GM21717 (cell line): ENCODE data around the gene MYMK.

Experiments used
- ATAC-seq: cut with Tn5 transposase; IDR thresholded peaks from one replicate; pipeline ENCODE4 v1.9.1; 2021; ENCODE audit warnings: mild to moderate bottlenecking, moderate library complexity; ENCODE audit not compliant: unreplicated experiment

The MYMK gene

DNA sequence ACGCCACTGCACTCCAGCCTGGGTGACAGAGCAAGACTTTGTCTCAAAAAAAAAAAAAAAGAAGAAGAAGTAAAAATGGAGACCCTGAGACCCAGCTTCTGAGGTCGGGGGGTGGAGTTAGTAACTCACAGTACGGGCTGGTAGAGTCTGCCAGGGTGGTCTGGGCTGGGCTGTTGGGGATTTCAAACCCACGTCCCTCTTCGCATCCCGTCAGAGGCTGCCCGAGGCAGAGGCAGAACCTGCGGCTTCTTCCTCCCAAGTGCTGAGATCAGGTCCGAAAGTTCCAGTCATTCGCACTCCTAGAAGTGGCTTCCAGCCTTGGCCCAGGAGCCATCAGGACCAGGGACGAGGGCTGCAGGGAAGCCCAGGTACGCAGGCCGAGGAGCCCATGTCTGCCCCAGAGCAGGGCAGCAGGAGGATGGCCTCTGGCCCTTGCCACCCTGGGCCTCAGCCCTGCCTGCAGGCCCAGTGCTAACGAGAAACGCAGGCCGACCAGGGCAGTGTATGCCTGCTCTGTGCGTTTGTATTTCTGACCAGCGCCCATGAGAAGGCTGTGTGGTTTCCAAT lies 36.0 kb downstream of the MYMK start:
- no peak for ATAC-seq

DNA sequence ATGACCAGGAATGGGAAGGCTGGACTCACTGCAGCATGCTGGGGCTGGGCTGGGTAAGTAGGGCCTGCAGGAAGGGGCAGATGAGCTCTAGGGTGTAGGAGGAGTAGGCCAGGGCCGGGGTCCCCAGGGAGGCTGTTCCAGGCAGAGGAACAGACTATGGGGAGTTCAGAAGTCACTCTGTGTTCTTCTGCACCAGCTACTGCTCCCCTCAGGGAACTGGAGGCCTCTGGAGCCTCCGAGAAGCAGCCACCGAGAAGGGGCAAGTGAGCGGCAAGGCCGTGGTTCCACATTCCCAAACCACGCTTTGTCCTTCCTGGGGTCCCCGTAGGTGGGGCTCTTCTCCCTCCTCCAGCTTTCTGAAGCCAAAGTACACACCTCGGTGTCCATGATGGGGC lies 37.4 kb downstream of the MYMK start:
- no peak for ATAC-seq

- no peak for ATAC-seq
These were observed 39.1 kb downstream of the MYMK start for GRCh38 chr9:133485531-133486260.

GRCh38 chr9:133484671-133485437 lies 39.9 kb downstream of the MYMK start:
- ATAC-seq: no peak

DNA sequence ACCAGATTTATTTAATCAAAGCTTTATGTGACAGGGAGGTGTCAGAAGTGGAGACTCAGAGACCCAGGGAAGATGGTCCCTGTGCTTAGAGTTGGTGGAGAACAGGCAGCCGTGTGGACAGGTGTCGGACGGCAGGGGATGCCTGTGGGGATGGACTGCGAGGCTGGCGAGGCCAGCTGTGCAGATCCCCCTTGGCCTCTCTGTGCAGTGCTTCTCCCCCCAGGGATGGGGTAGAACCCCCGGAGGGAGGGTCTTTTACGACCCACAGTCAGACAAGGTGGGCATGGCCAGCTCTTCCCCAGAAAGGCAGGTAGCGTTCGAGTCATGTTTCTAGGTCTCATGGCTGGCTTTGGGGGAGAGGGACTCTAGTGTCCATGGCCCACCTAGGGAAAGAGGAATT lies 41.1 kb downstream of the MYMK start:
- ATAC-seq: no peak

- ATAC-seq: peak; percentile 87
These were observed 45.7 kb downstream of the MYMK start, which contains the start of gene SLC2A6 for GRCh38 chr9:133478851-133479711. Gene SLC2A6, minus strand, starts transcription at chr9:133479099. Its CDS starts 40 bp downstream, at chr9:133479059.

DNA sequence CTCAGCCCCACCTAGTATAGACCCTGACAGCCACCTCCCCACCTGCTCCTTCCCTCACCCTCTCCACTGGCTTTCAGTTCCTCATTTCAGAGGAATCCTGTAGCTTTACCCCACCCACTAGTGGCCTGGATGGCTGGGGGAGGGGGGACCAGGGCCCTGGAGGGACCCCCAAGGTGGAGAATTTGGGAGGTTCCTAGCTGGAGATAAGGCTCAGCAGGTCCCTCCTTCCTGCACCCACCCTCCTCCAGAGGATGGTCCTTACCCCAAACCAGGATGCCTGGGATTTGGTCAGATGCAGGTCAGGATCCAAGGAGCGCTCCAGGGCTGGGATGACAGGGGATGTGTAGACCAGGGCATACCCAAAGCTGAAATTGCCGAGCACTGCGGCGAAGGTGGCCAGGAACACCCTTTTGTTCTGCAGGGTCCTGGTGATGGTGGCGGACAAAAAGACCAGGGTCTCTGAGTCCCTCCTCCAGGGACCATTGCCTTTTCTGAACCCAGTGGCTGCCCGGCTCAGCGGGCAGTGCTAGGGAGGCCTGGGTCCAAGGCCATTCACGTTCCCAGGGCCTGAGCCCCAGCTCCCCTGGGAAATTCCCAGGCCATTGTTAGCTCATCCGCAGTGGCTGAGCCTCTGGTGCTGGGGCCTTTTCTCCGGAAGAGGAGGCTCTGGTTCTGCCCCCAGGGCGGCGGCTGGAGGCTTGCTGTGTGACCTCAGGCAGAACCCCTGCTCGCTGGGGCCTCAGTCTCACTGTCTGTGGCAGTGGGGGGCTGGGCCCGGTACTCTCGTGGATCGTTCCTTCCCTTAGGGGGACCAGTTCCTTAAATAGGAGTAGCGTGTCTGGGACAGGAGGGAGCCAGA lies 46.5 kb downstream of the MYMK start:
- ATAC-seq: peak; percentile 49

- no peak for ATAC-seq
These were observed 47.3 kb downstream of the MYMK start for GRCh38 chr9:133477461-133477860.

- ATAC-seq: no peak
These were observed 47.8 kb downstream of the MYMK start for GRCh38 chr9:133476941-133477340.

- ATAC-seq: no peak
These were observed 48.5 kb downstream of the MYMK start for GRCh38 chr9:133476036-133476931.

- no peak for ATAC-seq
These were observed 49.3 kb downstream of the MYMK start for GRCh38 chr9:133475292-133476012.

DNA sequence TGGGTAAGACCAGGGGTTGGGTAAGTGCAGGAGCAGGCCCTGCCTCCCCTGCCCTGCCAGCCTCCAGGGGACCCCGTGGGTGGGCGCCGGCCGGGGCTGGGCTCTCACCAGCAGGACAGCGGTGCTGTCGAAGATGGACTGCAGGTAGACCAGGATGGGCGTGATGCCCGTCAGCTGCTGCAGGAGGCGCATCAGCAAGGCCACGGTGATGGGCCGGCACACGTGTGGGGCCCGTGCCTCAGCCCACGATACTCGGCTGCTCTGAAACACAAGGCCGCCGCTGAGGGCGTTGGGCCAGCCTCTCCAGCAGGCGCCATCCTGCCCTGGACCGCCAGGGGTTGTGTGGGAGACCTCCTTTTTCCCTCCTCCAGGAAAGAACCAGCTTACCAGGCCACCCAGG lies 49.9 kb downstream of the MYMK start:
- no peak for ATAC-seq

DNA sequence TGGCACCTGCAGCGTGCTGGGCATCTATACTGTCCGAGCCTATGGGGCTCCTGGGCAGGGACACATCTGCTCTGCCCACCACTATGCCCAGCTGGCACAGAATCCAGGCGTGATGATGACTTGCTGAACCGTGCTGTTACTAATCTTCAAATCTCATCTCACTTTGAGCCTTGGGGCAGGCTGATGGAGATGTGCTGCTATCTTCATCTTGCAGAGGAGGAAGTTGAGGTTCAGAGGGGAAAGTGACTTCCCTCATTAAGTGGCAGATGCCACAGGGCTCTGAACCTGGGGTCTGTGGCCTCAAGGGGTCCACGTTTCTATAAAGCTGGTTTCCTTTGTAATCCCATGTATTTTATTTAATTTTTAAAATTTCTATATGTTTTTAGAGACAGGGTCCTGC lies 50.5 kb downstream of the MYMK start:
- ATAC-seq: no peak

GRCh38 chr9:133473743-133474142 lies 51.0 kb downstream of the MYMK start:
- ATAC-seq: no peak

DNA sequence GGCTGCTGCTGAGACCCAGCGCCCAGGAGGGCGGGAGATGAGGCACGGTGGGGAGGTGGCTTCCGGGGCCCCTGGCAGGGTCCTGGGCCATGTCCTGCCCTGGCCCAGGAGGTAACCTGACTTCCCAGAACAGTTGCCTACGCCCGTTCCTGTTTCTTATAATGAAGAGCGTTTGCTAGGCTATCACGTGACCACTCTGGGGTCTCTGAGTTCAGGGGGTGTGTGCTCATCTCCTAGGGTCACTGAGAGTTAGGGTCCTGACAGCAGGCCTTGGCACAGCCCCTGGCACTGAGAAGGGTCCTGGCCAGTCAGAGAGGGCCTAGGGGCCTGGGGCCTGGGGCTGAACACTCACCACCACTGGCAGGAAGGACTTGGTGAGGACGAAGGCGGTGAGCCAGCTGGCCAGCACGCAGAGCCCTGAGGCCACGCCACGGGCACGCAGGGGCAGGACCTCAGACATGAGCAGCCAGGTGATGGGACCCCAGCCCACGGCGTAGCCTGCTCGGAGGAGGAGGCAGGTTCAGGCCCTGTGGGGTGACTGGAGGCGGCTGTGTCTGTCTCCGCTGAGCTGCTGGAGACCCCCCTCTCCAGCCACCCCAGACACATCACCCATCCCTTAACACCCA lies 51.9 kb downstream of the MYMK start:
- ATAC-seq: no peak

DNA sequence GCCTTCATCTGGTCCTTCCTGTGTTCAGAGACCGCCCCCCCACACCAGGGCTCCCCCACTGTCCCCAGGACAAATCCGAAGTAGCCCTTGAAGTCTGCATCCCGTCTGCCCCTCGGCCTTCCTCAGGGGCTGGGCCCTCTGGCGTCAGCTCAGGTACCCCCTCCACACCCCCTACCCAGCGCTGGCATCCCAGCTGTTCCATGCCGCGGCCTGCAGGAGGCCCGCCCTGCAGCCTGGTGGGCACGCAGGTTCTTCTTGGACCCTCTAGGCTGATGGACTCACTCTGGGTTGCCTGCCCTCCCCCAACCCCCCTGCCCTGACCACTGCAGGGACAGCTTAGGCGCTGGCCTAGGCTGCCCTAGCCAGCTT lies 52.5 kb downstream of the MYMK start:
- ATAC-seq: no peak

DNA sequence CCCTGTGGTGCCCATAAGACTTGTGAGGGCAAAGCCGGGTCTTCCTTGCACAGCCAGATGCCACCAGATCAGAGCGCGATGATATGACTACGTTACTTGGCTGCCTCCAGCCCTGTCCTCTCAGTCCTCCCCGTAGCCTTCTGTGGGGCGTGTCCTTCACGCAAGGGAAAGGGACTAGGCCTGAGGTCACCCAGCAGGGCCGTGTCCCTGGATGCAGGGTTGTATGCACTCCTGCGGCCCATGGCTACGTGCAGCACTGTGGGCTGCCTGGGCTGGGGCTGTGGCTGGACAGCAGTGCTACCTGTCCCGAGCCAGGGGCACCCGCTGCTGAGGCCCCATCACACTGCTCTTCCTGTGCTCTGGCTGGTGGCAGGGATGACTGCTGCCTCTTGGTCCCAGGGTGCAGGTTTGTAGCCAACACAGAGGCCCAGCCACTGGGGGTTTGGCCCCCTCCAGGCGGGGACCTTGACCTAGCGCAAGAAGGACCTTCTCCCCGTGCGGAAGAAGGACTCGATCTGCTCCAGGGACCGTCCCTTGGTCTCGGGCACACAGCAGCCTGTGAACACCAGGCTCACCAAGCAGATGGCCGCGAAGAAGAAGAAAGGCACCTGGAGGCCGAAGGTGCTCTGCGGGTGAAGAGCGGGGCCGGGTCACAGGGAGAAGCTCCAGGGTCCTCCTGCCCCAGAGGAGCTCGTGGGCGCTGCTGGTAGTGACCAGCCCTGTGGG lies 53.0 kb downstream of the MYMK start:
- no peak for ATAC-seq
